ENCODE data around the gene PCP2. TPM values are rescaled to one million over a fixed set of nuclear protein-coding genes. Genes with fewer than 3 reads are reported as not detected.

Gene PCP2
- total RNA-seq, 1 donor: 0.81 TPM

GRCh38 chr19:7662657-7663056 is 29.1 kb upstream of the PCP2 start:
- DNase-seq (ENCODE audit: low read depth in 2 of 3, low spot score in 2 of 3): no peak

DNA sequence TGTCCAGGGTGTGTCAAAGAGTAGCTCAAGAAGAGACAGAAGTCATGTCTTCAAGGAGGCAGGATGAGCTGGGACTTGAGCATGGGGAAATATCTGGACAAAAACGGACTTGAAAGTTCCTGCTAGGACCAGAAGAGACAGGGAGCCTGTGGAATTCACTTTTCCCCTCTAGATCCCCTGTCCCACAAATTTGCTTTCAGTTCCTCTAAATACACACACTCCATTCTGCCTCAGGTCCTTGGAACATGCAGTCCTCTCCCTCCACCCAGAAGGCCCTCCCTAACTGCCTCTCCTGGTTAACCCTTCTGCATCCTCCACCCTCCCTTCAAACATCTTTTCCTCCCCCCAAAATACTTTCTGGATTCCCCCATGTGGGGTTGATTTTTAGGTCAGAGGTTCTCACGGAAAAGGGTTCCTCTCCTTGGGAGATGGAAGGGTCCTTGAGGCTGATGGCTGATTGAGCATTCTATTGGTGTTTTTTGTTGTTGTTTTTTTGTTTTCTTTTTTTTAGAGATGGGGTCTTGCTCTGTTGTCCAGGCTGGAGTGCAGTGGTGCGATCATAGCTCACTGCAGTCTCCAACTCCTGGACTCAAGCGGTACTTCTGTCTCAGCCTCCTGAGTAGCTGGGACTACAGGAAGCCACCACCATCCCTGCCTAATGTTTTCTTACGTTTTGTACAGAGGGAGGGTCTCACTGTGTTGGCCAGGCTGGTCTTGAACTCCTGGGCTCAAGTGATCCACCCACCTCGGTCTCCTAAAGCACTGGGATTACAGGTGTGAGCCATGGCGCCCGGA is 28.4 kb upstream of the PCP2 start:
- no peak for DNase-seq (ENCODE audit: low read depth in 2 of 3, low spot score in 2 of 3)

- peak in 2 of 3 donors; percentile 57 to 82 for DNase-seq (ENCODE audit: low read depth in 2 of 3, low spot score in 2 of 3)
Observed at GRCh38 chr19:7658219-7658686, 24.7 kb upstream of the PCP2 start.

- DNase-seq (ENCODE audit: low read depth in 2 of 3, low spot score in 2 of 3): peak in 2 of 3 donors; percentile 54 to 64
Observed at GRCh38 chr19:7657131-7657751, 23.7 kb upstream of the PCP2 start.

DNA sequence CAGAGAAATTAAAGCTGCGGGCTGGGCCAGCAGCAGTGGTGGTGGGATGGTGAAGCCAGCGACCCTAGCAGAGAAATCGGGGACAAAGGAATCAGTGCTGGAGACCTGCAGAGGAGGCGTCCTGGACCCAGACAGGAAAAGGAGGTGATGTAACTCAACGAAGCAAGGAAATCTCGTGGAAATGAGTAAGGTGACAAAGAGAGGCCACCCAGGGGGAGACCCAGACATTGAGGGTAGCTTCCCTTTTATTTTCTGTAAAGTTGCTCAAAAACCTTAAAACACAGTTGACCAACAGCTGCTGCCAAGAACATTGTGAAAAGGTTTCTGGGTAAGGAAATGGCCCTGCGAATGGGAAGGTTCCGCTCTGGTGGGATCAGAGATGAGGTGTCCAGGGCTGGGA is 22.1 kb upstream of the PCP2 start:
- no peak for DNase-seq (ENCODE audit: low read depth in 2 of 3, low spot score in 2 of 3)

DNA sequence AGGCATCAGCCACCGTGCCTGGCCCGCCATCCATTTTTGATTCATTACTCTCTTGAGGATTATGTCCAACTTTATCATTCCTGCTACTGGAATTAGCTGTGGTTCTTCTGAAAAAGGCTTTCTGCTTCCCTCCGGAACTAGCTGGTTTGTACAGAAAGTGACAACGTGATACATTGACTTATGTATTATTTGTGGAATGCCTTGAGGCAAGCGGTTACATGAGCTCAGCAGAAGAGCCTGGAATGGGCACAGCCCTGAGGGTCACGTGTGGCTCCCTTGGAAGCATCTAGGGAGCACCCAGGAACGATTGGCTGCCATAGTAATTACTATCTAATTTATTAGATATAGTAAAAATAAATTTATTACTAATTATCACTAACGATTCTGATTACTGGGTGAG is 20.9 kb upstream of the PCP2 start:
- no peak for DNase-seq (ENCODE audit: low read depth in 2 of 3, low spot score in 2 of 3)

DNA sequence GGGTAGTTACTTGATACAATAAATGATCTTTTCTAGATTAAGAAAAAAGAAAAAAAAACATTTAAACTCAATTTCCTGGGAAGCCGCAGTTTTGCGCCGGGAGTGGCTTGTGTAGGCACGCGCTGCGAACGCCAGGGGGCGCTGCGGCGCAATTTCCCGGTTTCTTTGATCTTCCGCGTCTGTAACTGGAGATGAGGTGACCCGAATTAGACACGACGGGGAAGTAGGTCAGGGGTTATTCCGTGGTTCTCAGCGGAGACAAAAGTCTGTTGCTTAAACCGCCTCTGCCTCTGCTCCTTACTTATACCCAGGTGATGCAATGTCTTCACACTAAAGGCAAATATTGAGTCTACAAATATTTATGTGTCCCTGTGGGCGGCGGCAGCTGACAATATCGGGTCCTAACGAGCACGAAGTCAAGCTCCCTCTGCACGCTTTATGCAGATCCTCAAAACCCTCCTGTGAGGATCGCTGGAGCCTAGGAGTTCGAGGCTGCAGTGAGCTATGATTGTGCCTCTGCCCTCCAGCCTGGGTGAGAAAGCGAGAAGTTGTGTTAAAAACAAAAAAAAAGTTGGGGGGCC is 18.6 kb upstream of the PCP2 start:
- DNase-seq (ENCODE audit: low read depth in 2 of 3, low spot score in 2 of 3): peak; percentile 82 to 90 (median 85)

- no peak for DNase-seq (ENCODE audit: low read depth in 2 of 3, low spot score in 2 of 3)
Observed at GRCh38 chr19:7650148-7650547, 16.6 kb upstream of the PCP2 start.

DNA sequence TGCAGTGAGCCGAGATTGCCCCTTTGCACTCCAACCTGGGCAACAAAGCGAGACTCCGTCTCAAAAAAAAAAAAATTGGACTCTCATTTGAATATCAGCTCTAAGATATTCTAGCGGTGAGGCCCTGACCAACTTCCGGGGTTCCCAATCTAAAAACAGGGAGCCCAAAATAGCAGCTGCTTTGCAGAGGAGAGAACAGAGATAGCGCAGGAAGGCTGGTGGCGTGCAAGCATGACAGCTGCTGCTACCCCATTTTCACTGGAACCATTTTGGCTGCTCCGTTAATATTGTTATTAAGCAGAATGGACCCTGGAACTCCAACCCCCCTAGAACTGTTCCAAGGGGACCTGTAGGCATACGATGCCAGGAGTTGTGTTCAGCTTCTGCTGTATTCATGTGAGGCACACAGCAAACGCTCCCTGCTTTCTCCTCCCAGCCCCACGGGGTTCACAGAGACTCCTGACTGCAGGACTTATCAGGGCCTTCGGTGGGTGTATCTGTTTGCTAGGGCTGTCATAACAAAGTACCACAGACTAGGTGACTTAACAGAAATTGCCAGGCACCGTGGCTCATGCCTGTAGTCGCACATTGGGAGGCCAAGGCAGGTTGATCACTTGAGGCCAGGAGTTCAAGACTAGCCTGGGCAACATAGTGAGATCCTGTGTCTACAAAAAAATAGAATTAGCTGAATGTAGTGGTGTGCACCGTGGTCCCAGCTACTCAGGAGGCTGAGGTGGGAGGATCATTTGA is 14.9 kb upstream of the PCP2 start:
- no peak for DNase-seq (ENCODE audit: low read depth in 2 of 3, low spot score in 2 of 3)

DNA sequence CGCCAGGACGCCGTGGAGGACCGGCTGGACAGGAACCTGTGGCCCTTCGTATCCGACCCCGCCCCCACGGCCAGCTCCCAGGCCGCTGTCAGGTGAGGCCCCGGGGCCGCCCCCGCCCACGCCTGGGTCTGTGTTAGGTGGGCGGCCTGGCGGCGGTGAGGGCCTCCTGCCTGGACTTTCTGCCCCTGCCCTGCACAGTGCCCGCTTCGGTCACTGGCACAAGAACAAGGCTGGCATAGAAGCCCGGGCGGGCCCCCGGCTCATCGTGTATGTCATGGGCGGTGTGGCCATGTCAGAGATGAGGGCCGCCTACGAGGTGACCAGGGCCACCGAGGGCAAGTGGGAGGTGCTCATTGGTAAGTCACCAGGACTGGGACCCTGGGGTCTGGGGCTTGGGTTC is 13.6 kb upstream of the PCP2 start:
- no peak for DNase-seq (ENCODE audit: low read depth in 2 of 3, low spot score in 2 of 3)

DNA sequence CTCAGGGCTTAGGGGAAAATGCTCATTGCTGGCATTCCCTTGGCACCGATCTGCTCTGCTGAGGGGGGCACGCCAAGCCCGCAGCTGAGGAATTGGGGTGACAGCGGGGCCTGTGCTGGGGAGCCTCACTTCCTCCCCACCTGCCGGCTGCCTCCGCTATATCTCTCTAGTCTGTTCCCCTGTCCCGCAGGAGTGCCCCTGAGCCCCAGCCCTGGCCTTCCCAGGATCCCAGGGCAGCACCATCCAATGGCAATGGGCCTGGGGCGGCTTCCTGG is 12.8 kb upstream of the PCP2 start:
- no peak for DNase-seq (ENCODE audit: low read depth in 2 of 3, low spot score in 2 of 3)

DNA sequence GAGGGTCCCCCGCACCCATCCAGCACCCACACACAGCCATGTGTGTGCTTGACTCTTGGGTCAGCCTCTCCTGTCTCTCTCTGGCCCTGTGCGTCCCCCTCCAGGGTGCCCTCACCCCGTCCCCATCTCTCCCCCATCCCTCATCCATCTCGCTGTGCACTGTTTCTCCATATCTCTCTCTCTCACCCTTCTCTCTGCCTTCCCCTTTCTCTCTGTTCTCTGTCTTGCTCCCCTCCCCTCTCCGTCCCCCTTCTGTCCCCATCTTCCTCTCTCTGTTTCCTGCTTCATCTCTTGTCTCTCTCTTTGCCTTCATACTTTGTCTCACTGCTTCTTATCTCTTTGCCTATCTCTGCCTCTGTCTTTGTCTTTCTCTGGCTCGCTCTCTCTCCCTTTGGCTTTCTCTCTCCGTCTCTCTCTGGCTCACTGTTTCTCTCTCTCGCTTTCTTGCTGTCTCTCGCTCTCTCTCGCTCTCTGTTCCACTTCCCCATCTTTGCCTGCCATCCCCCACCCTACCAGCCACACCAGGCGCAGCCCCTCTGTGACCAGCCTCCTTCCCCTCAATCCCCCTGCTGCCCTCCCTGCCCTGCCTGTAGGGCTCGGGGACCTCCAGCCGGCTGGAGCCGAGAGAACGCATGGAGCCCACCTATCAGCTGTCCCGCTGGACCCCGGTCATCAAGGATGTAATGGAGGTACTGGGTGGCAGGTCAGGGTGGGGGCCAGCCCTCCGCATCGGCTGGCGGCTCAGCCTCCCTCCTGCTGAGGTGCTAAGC is 12.3 kb upstream of the PCP2 start:
- no peak for DNase-seq (ENCODE audit: low read depth in 2 of 3, low spot score in 2 of 3)

DNA sequence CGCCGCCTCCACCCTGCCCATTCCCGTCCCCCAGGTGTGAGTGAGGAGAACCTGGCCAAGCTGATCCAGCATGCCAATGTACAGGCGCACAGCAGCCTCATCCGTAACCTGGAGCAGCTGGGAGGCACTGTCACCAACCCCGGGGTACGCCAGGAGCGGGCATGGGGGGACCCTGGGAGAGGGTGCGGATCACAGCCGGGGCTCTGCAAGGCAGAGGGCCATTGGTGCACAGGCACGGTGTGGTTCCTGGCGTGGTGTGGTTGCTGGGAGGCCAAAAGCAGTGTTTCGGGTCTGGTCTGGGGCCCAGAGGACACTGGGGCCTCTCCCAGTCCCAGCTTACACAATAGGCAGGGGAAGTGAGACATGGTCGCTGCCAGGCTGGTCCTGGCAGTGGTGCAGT is 11.6 kb upstream of the PCP2 start:
- DNase-seq (ENCODE audit: low read depth in 2 of 3, low spot score in 2 of 3): no peak

DNA sequence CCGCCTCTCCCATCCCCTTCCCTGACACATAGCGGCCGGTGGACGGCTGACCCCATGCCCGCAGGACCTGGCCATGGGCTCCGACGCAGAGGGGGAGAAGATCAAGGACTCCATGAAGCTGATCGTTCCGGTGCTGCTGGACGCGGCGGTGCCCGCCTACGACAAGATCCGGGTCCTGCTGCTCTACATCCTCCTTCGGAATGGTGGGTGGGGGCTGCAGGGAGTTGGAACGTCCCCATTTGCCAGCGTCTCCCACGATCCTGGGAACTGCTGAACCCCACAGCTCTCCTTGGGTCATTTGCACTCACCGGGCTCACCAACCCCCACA is 11.0 kb upstream of the PCP2 start:
- no peak for DNase-seq (ENCODE audit: low read depth in 2 of 3, low spot score in 2 of 3)

DNA sequence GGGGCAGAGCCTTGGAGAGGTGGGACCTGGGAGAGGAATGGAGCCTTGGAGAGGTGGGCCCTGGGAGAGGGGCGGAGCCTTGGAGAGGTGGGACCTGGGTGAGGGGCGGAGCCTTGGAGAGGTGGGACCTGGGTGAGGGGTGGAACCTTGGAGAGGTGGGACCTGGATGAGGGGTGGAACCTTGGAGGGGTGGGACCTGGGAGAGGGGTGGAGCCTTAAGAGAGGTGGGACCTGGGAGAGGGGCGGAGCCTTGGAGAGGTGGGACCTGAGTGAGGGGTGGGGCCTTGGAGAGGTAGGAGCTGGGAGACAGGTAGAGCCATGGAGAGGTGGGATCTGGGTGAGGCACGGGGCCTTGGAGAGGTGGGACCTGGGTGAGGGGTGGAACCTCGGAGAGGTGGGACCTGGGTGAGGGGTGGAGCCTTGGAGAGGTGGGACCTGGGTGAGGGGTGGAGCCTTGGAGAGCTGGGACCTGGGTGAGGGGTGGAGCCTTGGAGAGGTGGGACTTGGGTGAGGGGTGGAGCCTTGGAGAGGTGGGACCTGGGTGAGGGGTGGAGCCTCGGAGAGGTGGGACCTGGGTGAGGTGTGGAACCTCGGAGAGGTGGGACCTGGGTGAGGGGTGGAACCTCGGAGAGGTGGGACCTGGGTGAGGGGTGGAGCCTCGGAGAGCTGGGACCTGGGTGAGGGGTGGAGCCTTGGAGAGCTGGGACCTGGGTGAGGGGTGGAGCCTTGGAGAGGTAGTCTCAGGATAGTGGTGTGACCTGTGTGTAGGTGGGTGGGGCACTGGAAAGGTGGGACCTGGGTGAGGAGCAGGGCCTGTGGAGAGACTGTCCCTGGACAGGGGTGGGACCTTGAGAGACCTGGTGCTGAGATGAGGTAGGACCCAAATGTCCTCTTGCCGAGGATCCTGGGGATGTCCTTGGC is 10.4 kb upstream of the PCP2 start:
- DNase-seq (ENCODE audit: low read depth in 2 of 3, low spot score in 2 of 3): peak in 2 of 3 donors; percentile 26 to 54

DNA sequence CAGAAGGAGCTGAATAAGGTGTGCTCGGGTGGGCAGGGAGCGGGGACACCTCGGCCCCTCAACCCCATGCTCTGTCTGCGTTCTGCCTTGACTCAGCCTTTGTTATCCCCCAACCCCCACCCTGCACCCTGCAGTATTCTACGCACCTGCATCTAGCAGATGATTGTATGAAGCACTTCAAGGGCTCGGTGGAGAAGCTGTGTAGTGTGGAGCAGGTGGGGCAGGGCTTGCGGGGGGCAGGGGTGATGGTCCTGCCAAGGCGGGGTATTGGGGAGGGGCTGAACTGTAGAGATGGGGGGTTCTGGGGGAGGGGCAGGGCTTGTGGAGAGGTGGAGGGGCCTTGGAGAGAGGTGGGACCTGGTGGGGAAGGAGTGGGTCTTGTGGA is 9.5 kb upstream of the PCP2 start:
- no peak for DNase-seq (ENCODE audit: low read depth in 2 of 3, low spot score in 2 of 3)

GRCh38 chr19:7642295-7643030 is 8.9 kb upstream of the PCP2 start:
- DNase-seq (ENCODE audit: low read depth in 2 of 3, low spot score in 2 of 3): no peak

GRCh38 chr19:7641290-7642276 is 8.1 kb upstream of the PCP2 start:
- DNase-seq (ENCODE audit: low read depth in 2 of 3, low spot score in 2 of 3): no peak

Data from hematopoietic multipotent progenitor cell (in vitro differentiated cells).